ENCODE measurements around the gene LTBP2. TPM values are rescaled to one million over a fixed set of nuclear protein-coding genes. Genes with fewer than 3 reads are reported as not detected.

LTBP2 gene
- total RNA-seq, 1 donor from 2014 or later = 39.5 TPM

Other genes with a start within 250 kb of the LTBP2 start
- gene SYNDIG1L, start 186.0 kb downstream of the LTBP2 start, total RNA-seq = 1.6 TPM
- gene NPC2, start 118.9 kb downstream of the LTBP2 start, total RNA-seq = 670 TPM
- 23.4 TPM for gene ISCA2, start 118.5 kb downstream of the LTBP2 start, total RNA-seq
- 29.1 TPM for gene AREL1, start 100.8 kb upstream of the LTBP2 start, total RNA-seq
- gene FCF1, start 100.9 kb upstream of the LTBP2 start, total RNA-seq = 48.6 TPM
- gene YLPM1, start 151.1 kb upstream of the LTBP2 start, total RNA-seq = 58.0 TPM

Data from lower lobe of right lung (tissue), 1 donor.